Ishikawa (cell line): ENCODE results near the gene PCDHA7.
A peak's percentile ranks its signal among the peaks of the same experiment; 100 is the strongest.

ENCODE experiments used
- CEBPB ChIP-seq: IDR thresholded peaks from 2 replicates; pipeline ENCODE4 v1.6.1; 2012
- CREB1 ChIP-seq: IDR thresholded peaks from 2 replicates; pipeline ENCODE4 v1.6.1; 2012; ENCODE audit warnings: low read depth
- EGR1 ChIP-seq: IDR thresholded peaks from 2 replicates; pipeline ENCODE4 v1.6.1; 2012
- EP300 ChIP-seq: IDR thresholded peaks from 2 replicates; pipeline ENCODE4 v1.6.1; 2012; ENCODE audit warnings: borderline replicate concordance
- FOXM1 ChIP-seq: IDR thresholded peaks from 2 replicates; pipeline ENCODE4 v1.6.1; 2012; ENCODE audit warnings: low read depth, borderline replicate concordance
- NFIC ChIP-seq: IDR thresholded peaks from 2 replicates; pipeline ENCODE4 v1.6.1; 2012
- RAD21 ChIP-seq: IDR thresholded peaks from 2 replicates; pipeline ENCODE4 v1.6.1; 2012; ENCODE audit warnings: low read depth
- REST ChIP-seq: IDR thresholded peaks from 2 replicates; pipeline ENCODE4 v1.6.1; 2012; ENCODE audit warnings: low read depth, mild to moderate bottlenecking
- TAF1 ChIP-seq: IDR thresholded peaks from 2 replicates; pipeline ENCODE4 v1.6.1; 2012; ENCODE audit warnings: low read depth, mild to moderate bottlenecking
- TCF12 ChIP-seq: IDR thresholded peaks from 2 replicates; pipeline ENCODE4 v1.6.1; 2012; ENCODE audit warnings: low read depth
- TEAD4 ChIP-seq: IDR thresholded peaks from 2 replicates; pipeline ENCODE4 v1.6.1; 2012
- YY1 ChIP-seq: IDR thresholded peaks from 2 replicates; pipeline ENCODE4 v1.6.1; 2012; ENCODE audit warnings: low read depth
- ZBTB7A ChIP-seq: IDR thresholded peaks from 2 replicates; pipeline ENCODE4 v1.6.1; 2012; ENCODE audit warnings: low read depth
- TF ChIP-seq, protein P1 (sequence below): IDR thresholded peaks from 2 replicates; pipeline ENCODE4 v1.6.1; 2012
- TF ChIP-seq, protein P2 (sequence below): IDR thresholded peaks from 2 replicates; pipeline ENCODE4 v1.6.1; 2012

PCDHA7 gene, protein sequence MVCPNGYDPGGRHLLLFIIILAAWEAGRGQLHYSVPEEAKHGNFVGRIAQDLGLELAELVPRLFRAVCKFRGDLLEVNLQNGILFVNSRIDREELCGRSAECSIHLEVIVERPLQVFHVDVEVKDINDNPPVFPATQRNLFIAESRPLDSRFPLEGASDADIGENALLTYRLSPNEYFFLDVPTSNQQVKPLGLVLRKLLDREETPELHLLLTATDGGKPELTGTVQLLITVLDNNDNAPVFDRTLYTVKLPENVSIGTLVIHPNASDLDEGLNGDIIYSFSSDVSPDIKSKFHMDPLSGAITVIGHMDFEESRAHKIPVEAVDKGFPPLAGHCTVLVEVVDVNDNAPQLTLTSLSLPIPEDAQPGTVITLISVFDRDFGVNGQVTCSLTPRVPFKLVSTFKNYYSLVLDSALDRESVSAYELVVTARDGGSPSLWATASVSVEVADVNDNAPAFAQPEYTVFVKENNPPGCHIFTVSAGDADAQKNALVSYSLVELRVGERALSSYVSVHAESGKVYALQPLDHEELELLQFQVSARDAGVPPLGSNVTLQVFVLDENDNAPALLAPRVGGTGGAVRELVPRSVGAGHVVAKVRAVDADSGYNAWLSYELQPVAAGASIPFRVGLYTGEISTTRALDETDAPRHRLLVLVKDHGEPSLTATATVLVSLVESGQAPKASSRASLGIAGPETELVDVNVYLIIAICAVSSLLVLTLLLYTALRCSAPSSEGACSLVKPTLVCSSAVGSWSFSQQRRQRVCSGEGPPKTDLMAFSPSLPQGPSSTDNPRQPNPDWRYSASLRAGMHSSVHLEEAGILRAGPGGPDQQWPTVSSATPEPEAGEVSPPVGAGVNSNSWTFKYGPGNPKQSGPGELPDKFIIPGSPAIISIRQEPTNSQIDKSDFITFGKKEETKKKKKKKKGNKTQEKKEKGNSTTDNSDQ

DNA sequence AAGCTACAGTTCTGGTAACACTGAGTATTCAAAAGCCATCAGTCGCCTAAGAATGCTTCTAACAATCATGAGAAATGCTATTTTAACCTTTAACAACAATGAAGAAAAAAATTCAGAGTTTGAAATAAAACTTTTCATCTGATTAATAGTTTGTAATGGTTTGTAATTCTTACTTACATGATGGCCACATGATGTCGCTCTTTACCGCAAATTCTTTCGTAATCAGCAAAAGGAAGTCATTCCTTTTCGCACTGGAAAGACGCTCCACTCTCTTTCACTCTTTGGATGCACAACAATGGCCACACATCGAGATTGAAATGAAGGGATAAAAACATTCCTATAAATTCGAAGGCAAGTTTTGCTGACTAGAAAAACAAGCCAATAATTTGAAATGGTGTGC is at the start of gene PCDHA7:
TSS of gene PCDHA7 (plus strand) at position 277 of the 400 bp plus-strand sequence. CDS start at position 392, 115 bp downstream.
- TF ChIP-seq EP300 (no peak), FOXM1 (no peak), TAF1 (no peak), YY1 (no peak), CEBPB (no peak), CREB1 (no peak), TCF12 (no peak), NFIC (no peak), REST (no peak), EGR1 (no peak), RAD21 (no peak; the same call in 1 of the 2 replicates), TEAD4 (no peak), ZBTB7A (no peak)
- TF ChIP-seq, protein P1, sequence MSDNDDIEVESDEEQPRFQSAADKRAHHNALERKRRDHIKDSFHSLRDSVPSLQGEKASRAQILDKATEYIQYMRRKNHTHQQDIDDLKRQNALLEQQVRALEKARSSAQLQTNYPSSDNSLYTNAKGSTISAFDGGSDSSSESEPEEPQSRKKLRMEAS, result no peak
- TF ChIP-seq, protein P2, sequence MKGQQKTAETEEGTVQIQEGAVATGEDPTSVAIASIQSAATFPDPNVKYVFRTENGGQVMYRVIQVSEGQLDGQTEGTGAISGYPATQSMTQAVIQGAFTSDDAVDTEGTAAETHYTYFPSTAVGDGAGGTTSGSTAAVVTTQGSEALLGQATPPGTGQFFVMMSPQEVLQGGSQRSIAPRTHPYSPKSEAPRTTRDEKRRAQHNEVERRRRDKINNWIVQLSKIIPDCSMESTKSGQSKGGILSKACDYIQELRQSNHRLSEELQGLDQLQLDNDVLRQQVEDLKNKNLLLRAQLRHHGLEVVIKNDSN, result no peak

DNA sequence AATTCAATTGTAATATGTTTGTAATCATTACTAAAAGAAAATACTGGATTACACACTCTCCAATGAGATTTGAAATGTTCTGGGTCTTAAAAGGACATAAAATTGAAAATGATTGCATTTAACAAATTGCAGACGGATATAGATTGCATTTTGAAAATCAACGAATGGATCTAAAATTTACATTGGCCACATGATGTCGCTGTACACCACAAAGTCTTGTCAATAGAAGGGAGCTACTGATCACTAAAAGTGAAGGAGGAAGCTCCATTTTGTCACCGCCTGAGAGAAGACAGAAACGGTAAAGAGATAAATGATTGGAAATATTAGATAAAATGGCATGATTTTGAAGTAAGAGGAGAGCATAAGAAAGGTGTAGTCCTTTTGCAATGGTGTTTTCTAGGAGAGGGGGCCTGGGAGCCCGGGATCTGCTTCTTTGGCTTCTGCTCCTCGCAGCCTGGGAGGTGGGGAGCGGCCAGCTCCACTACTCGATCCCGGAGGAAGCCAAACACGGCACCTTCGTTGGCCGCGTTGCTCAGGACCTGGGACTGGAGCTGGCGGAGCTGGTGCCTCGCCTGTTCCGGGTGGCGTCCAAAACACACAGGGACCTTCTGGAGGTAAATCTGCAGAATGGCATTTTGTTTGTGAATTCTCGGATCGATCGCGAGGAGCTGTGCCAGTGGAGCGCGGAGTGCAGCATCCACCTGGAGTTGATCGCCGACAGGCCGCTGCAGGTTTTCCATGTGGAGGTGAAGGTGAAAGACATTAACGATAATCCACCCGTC is 48.0 kb upstream of the PCDHA7 start, which contains the start of gene PCDHA1:
TSS of gene PCDHA1 (plus strand) at position 236 of the 782 bp plus-strand sequence.
- TF ChIP-seq YY1, result no peak
- no peak for TF ChIP-seq REST
- TF ChIP-seq TAF1, result no peak

DNA sequence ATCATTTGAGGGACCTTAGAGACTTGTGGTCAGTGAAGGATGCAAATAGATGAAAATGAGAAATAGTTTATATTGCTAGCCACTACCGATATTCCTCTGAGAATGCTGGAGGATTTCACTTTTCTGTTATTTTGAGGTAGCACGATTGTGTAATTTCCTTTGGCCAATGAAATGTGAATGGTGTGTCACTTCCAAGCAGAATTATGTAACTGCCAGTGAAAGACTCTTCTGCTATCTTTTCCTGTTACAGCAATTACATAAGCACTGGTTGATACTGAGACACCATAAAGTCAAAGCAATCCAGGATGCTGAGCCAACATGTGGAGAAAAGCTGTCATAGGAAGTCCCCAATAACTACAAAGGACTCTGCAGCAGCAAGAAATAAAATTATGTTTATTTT is 43.0 kb upstream of the PCDHA7 start:
- TF ChIP-seq RAD21 (no peak), TEAD4 (no peak), YY1 (no peak), CREB1 (no peak), EP300 (no peak)

- TF ChIP-seq CEBPB (no peak), RAD21 (peak; percentile 29), EP300 (no peak)
Observed at GRCh38 chr5:140794595-140795258, 39.3 kb upstream of the PCDHA7 start, which contains the start of gene PCDHA2. PCDHA2 (plus strand) TSS chr5:140794852.

- TF ChIP-seq TAF1 (no peak), CREB1 (no peak), RAD21 (no peak), TCF12 (no peak), REST (no peak), TEAD4 (no peak), ZBTB7A (no peak)
Observed at GRCh38 chr5:140795259-140795641, 38.8 kb upstream of the PCDHA7 start.
